ENCODE results near the gene PDZD2.
"Not testable (repeated sequence)": the region's sequence is repeated elsewhere in the genome, so short reads cannot be mapped to it uniquely, and the experiment has no call there.

Gene PDZD2

GRCh38 chr5:31767335-31768031, 128.6 kb downstream of the PDZD2 start:
- in situ Hi-C loops (cut with MboI; ENCODE audit: low sequenced_read_pairs) = no loop called here

- in situ Hi-C loops (cut with MboI; ENCODE audit: low sequenced_read_pairs) = no loop called here
These were observed 129.1 kb downstream of the PDZD2 start for GRCh38 chr5:31768046-31768445.

DNA sequence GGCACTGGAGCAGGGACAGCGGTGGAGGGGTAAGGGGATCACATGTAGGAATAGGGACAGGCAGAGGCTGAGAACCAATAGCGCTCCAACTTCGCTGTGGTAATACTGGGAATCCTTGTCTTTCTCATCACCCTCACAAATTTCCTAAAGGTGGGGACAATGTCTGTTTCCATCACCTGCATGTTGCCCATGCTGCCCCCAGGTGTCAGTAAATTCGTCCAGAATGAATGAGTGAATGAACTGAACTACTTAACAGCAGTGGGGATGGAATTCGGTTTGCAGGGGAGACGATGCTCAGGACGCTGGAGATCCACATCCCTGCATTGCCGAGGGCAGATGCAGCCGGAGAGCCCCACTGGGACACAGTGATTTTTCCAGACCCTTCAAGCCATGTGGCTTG, 129.9 kb downstream of the PDZD2 start:
- in situ Hi-C loops (cut with MboI; ENCODE audit: low sequenced_read_pairs) = no loop called here

DNA sequence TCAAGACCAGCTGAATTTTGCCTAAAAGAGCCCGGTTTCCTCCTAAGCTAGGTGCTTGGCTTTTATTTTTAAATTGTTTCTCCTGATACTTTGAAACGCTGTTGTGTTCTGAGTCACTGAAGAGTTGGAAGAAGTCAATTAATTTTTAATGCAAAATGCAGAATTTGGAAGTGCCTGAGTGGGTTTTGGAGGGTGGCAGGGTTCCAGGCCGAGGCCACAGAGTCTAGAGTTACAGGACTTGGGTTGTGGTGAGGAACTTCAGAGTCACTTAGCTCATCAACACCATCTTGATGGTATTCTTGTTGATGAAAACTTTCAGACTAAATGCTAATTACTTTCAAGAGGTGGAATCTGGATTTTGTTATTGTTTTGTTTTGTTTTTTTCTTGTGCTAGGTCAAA, 130.6 kb downstream of the PDZD2 start:
- in situ Hi-C loops (cut with MboI; ENCODE audit: low sequenced_read_pairs) = no loop called here

DNA sequence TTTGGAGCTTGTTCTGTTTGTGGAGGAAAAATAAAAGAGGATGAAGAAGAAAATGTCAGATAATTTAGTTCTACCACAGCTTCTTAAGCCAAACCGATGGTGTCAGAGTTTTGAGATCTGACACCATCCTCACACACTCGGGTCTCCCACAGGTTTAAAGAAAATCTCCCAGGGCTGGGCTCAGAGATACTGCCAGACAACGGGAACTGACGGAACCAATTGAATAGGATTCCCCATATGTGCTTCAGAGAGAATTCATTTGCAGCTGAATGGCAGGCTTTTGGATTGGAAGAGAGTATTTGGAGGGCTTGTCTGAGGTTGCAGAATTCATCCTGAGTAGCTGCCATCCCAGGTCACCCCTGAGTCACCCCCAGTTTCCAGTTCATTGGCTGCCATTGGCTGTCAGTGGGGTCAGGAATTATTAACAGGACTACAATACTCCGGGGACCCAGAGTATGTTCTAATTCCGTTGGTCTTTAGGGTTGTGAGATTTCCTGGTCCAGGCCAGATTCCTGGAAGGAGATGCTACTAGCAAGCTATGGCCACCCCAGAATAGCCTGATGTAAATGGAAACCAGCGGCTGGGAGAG, 131.3 kb downstream of the PDZD2 start:
- in situ Hi-C loops (cut with MboI; ENCODE audit: low sequenced_read_pairs) = no loop called here

GRCh38 chr5:31770998-31771397, 132.1 kb downstream of the PDZD2 start:
- in situ Hi-C loops (cut with MboI; ENCODE audit: low sequenced_read_pairs) = no loop called here

DNA sequence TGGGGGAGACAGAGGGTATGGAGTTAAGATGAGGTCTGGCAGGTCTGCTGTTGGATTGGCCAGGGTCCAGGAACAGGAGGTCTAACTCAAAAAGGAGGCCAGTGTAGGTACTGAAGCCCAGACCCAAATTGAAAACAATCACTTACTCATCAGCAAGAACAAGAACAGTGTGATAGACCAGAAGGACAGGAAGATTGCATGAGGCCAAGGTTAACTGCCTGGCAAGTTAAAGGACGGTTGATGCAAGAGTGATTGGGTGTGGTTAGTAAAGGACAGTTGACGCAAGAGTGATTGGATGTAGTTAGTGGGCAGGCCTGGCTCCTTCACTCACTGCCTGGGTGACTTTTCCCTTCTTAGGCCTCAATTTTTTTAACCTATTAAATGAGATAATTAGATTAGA, 132.6 kb downstream of the PDZD2 start:
- in situ Hi-C loops (cut with MboI; ENCODE audit: low sequenced_read_pairs) = no loop called here

DNA sequence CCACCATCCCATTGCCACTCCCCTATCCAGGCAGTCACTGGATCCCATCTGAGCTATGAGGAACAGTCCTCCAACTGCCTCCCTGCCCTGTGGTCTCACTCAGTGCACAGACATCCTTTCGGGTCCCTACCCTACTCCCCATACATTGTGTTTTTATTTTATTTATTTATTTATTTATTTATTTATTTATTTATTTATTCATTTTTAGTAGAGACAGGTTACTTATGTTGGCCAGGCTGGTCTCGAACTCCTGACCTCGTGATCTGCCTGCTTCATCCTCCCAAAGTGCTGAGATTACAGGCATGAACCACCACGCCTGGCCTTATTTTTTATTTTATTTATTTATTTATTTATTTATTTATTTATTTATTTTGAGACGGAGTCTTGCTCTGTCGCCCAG, 137.4 kb downstream of the PDZD2 start:
- in situ Hi-C loops (cut with MboI; ENCODE audit: low sequenced_read_pairs) = not testable (repeated sequence)

GRCh38 chr5:31776976-31777651, 138.2 kb downstream of the PDZD2 start:
- in situ Hi-C loops (cut with MboI; ENCODE audit: low sequenced_read_pairs) = no loop called here

- in situ Hi-C loops (cut with MboI; ENCODE audit: low sequenced_read_pairs) = no loop called here
These were observed 142.8 kb downstream of the PDZD2 start for GRCh38 chr5:31781772-31782171.

- in situ Hi-C loops (cut with MboI; ENCODE audit: low sequenced_read_pairs) = no loop called here
These were observed 144.2 kb downstream of the PDZD2 start for GRCh38 chr5:31783086-31783645.

DNA sequence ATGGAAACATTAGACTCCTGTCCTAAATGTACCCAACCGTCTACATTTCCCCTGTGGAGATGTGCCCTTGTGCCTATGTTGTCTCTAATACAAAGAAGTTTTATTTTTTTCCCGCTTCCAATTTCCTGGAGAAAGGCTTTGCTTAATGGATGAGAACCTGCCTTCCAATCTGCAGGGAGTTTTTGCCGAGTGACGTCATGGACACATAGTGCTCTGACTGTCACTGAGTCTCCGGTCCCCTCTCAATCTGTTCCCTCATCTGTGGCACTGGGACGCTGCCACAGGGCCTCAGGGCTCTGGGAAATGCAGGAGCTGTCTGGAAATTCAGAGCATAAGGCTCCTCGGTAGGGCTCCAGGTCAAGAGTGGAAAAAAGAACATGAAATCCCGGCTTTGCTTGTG, 144.8 kb downstream of the PDZD2 start:
- in situ Hi-C loops (cut with MboI; ENCODE audit: low sequenced_read_pairs) = no loop called here

DNA sequence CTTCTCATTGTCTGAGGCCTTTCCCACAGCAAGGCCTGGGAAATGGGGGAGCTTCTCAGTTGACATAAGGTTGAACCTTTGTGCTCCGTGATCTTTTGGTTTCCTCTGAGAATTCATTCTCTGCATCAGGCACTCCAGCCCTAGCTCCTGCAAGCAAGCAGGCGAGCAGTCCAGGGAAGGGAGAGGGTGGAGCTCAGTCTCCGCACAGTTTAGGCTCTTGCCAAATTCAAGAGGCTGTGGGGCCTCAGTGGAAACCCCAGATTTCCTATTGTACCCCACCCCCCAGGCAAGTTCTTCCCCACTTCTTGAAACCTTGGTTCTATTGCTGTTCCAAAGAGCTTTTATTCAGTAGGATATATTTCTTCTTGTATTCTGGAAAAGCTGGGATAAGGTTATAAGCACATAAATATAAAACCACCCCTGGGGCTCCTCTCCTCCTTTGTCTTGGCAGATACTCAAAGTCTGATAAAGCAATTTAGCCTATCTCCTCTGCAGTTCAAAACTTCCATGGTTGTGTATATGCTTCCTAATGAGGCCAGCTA, 147.2 kb downstream of the PDZD2 start:
- in situ Hi-C loops (cut with MboI; ENCODE audit: low sequenced_read_pairs) = no loop called here

- in situ Hi-C loops (cut with MboI; ENCODE audit: low sequenced_read_pairs) = no loop called here
These were observed 155.1 kb downstream of the PDZD2 start for GRCh38 chr5:31794009-31794408.

DNA sequence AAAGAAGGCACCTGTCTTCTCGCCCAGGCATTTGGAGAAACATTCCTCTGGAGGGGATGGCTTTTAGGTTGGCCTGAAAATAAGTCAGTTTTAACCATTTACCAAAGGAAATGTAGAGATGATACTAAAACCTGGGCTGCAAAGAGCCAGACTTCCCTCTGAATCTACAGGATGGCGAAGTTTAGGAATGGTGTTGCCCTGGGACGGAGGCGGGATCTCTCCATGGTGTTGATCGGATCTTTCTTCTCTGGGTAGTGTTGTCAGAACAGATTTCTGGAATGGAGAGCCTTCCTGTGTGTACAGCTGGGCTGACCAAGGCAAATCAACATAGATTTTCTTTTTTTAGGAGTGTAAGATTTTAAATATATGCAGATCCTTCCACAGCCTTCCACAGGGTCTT, 159.2 kb downstream of the PDZD2 start:
- in situ Hi-C loops (cut with MboI; ENCODE audit: low sequenced_read_pairs) = no loop called here

DNA sequence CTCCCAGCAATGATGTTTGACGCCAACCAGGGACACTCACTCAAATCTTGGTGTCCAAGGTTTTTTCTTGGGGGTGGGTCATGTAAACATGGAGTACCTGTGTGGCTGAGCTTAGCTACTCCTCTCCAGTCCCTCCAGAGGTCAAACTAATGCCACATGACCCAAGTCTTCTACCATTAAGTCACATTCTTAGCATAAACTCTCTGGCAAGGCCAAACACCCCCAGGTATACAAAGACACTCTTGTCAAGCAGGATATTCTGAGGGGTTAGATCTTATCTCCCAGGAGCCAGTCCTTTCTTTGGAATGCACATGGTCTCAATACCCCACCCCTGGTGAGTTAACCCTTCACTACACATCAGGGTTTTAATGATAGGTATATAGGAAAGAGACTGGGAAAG, 161.4 kb downstream of the PDZD2 start:
- in situ Hi-C loops (cut with MboI; ENCODE audit: low sequenced_read_pairs) = loop anchor here (25.0 kb wide), 1 partner anchor 287 kb away; no protein-coding TSS in a partner anchor

GRCh38 chr5:31805785-31806400, 167.0 kb downstream of the PDZD2 start:
- in situ Hi-C loops (cut with MboI; ENCODE audit: low sequenced_read_pairs) = loop anchor here (25.0 kb wide), 1 partner anchor 281 kb away; no protein-coding TSS in a partner anchor

DNA sequence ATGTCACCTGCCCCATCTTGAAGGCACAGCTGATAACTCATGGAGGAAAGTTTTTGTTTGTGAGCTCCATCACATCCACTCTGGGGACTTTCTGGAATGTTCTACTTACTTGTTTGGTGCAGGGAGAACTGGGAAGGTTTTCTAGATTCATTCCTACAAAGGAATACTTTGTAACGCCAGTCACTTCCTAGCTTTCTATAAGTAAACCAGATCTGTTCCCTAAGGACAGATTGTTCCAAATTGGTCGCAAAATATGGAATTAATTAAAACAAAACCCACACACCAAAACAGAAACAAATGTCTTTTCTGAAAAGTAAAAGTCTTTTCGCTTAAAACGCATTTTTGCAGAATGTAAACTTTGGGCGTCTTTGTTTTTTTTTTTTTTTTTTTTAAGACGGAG, 167.6 kb downstream of the PDZD2 start:
- in situ Hi-C loops (cut with MboI; ENCODE audit: low sequenced_read_pairs) = loop anchor here (25.0 kb wide), 1 partner anchor 281 kb away; no protein-coding TSS in a partner anchor

- in situ Hi-C loops (cut with MboI; ENCODE audit: low sequenced_read_pairs) = loop anchor here (25.0 kb wide), 1 partner anchor 279 kb away; no protein-coding TSS in a partner anchor
These were observed 169.0 kb downstream of the PDZD2 start for GRCh38 chr5:31807789-31808540.

All from HL-60/S4 (cell line).